HG03196 (cell line): ENCODE results near the gene LRGUK.

Experiments
- ATAC-seq: cut with Tn5 transposase; IDR thresholded peaks from one replicate; pipeline ENCODE4 v1.9.1; 2021; ENCODE audit not compliant: unreplicated experiment

LRGUK gene

DNA sequence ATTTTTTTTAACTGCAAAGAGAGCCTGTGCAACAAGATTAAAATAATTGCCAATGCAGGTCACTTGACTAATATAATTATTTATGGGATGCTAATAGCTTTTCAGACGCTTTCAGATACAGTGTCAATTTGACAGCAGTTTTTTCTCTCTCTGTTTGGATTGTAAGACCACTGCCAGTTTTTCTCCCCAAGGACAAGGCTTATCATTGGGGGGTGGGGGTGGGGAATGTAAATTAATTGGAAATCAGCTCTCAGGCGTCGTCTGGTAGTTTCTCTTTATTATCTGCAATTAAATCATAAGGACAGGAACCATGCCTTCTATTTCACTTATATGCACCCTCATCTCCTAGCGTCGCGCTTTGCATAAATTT, 559 bp upstream of the LRGUK start:
- ATAC-seq, result no peak

DNA sequence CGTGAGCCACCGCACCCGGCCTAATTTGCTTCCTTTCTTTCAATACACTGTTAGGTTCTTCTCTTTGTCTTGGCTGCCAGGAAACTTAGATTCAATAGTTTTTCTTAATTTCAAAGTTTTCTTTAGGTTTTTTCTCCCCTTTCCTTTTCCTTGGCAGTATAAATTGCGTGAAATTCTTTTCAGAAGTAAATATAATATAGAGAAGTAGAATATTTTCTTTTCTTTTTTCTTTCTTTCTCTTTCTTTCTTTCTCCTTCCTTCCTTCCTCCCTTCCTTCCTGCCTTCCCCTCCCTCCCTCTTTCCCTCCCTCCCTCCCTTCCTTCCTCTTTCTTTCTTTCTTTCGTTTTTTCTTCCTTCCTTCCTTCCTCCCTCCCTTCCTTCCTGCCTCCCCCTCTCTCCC, 1.7 kb downstream of the LRGUK start:
- ATAC-seq, result no peak

DNA sequence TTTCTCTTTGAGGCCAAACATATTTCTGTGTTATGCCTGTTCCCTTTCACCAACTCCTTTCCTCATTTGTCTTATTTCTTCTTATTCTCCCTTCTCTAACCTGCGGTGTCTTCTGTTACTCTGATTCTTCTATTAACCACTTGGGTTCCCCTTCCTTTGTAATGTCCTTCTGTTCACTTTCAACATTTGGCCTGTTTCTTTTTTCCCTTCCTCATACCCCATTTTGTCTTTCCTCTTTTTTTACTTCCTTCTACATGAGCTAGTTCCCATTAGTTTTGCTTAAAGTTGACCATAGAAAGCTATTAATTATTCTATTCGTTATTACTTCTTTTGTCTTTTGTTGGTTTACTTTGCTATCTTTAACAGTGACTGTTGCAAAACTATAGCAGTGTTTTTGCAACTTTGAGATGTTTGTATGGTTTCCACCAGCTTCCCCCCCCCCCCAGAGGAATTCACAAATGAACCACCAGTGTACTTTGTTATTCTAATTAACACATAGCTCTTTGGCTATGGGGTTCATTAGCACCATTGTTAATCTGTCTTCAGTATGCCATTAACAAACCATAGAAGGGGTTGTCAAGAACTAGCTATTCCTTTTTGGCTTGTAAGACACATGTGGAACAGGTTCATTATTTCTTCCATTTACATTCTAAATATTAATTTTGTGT, 2.9 kb downstream of the LRGUK start:
- no peak for ATAC-seq

DNA sequence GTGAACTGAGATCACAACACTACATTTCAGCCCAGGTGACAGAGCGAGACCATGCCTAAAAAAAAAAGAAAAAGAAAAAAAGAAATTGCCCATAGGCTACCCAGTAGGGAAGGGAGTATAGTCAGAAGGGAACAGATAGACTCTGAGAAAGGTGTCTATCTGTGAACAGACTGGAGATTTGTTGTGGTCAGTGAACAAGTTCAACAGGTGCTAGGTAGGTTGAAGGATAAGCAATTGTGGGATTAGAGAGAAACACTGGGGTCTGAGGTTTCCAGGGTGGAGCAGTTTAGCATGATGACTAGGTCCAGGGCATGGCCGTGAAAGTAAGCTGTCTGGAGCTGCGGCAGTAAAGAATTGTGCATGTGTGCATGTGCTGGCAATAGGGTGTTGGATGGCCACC, 6.9 kb downstream of the LRGUK start:
- no peak for ATAC-seq

DNA sequence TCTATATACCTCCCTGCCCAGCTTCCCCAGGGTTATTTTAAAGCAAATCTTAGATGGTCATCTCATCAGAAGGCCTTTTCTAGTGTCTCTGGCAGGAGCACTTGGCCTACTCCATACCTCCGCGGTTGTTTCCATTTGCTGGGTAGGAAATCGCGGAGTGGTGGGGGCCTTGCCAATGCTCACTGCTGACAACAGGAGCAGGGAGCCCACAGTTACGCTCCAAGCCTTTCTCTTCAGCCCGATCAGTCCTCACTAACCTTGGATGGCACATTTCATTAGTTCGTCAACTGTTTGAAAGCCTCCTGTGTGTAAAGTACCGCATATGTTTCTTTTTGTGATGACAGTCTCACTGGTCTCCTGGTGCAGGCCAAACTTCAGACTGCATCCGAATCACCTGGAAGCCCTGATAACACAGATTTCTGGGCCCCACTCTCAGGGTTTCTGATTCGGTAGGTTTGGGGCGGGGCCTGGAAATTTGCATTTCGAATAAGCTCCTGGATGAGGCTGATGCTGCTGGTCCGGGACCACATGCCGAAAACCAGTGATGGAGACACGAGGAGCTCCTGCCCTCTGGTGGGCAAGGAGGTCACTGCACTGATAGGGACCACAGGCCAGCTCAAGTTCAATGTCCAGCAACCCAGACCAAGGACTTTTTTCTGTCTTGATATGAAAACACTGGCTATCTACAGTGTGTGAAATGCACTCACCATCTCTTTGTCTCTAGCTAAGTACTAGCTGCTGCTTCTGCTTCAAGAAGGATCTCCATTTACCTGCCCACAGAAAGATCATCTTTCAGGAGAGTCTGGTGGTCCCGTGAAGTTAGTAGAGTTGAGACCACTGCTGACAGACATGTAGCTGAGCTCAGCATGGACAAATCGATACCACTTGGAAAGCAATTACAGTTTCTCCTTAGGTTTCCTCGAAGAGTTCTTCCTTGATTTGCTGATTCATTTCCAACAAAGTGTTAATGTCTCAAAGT, 14.0 kb downstream of the LRGUK start:
- ATAC-seq, result peak; percentile 76

DNA sequence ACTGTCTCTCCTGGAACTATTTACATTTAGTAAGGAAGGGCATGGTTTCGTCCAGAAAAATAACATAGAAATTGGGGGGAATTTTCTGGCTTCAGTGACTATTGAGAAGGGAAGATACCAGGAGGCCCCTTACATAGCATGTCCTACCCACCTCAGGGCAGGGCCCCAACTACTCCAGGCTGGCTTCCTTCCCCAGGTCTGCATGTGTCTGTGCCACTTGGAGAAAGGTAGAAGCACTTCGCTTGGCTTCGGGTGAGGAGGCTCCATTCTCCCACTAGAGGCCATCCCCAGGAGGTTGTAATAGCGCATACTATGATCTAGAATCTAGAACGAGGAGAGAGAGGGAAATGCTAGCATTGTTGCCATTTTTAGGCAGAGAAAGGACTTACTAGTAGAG, 14.7 kb downstream of the LRGUK start:
- ATAC-seq, result no peak

DNA sequence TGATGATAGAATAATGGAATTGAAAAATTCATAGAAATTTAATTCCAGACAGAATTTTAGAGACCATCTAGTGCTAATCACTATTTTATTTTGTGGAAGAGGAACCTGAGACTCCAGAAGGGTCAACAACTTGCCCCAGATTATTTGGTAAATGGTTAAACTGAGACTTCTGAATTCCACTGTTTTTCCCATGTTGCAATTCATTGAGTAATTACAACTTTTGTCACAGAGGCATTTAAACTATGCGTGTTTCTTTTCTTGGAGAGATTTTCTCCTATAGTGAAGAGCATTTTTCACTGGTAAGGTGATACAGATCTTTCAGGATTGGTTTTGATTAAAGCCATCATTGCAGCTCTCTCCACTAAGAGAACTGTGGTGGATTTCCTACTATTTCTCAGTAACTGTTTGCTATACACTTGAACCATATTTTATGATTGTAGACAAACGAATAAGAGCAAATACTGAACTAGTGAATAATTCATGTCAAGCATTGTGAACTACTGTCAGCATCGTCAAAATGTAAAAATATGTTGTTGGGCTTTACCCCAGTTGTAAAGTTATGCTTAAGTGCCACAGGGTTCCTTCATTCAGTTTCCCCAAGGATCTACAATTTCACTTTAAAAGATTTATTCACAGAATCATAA, 26.5 kb downstream of the LRGUK start:
- no peak for ATAC-seq

DNA sequence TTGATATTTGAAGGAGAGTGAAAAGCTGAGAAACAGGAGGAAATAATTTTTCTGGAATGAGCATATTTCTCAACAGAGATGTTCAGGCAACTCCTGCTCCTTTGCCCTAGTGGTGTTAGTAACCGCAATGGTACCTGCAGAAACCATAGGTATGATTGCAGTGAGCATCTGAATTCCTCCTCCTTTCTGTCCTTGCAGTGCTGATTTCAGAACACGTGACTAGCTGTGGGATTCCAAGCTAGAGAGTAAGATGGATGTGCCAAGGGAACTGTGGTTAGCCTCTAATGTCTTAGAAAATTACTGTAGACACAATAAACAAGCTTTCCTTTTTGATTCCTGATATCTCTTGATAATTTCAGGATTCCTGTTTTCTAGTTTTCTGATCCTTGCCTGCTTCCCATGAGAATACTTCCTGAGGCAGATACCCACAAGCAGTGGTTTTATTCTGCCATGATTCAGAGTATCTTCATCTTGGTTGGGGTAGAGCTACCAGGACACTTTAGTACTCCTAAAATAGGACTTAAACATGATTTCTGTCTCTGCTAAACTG, 27.5 kb downstream of the LRGUK start:
- ATAC-seq, result no peak

DNA sequence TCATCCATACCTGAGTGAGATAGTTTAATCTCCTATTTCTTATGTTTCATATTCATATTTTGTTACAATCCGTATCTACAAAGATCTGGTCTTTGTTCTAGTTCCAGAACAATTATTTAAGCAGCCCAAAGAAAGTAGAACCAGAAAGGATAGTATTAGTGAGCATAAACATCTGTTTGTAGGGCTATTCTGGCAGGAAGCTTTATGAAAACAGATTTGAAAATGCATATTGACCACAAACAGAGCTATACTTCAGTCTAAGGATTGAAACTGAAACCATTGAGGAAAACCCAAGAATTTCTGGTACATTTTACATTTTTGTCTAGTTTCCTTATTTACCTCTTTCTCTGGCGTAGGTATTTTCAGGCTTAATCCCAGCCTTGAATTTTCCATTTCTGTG, 28.1 kb downstream of the LRGUK start:
- ATAC-seq, result no peak

DNA sequence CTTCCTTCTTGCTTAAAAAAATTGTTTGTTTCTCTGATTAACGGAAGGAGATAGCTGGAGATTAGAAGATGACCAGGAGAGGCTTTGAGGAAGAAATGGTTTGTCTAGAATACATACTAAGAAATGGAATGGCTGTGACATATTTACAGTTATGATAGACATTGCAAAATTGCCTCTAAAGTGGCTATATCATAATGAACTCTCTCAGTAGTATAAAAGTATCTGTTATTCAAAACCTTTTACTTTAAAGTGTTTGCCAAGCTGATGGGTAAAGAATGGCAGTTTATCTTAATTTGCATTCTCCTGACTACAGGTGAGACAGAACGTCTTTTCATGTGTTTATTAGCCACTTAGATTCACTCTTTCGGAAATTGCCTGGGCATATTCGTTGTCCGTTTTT, 28.7 kb downstream of the LRGUK start:
- no peak for ATAC-seq

DNA sequence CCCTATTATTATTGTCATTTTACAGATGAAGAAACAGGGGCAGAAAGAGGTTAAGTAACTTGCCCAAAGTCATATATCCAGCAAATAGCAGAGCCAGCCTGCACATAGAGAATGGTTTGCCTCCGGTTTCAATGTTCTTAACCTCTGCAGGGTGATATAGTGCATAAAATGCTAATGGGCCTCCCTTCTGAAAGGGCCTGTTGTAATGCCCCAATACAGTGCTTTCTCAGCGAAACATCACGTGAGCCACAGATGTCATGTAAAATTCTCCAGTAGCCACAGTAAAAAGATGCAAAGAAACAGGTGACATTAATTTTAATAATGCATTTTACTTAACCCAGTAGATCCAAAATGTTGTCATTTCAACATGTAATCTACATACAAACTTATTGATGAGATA, 38.1 kb downstream of the LRGUK start:
- ATAC-seq, result no peak

DNA sequence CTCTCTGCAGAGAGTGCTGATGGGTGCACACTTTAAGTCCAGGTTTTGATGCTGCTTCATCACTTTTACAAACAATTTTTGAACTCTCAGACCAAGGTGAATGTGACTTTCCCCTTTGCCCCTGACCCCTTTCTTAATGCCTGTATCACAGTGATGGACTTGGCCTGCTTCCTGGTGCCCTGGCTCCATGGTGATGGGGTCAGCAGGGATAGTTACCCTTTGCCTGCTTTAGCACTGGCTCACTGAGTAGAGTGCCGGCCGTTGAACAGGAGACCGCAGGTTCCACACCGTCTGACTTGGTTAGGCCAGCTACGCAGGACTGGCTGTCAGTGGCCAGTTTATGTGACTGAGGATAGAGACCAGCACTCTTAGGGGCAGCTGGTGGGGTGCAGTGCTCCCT, 40.1 kb downstream of the LRGUK start:
- ATAC-seq, result no peak

DNA sequence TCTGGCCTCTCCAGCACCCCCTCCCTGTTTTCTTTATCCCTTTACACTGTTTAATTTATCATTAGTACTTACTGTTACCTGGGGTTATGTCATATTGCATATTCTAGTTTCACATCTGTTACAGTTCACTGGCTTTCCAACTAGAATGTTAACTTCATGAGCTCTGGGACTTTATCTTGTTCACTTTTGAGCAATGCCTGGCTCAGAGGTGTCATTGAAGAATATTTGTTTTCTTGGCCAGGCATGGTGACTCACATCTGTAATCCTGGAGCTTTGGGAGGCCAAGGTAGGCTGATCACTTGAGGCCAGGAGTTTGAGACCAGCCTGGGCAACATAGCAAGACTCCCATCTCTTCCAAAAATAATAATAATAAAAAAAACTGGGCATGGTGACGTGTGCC, 40.7 kb downstream of the LRGUK start:
- ATAC-seq, result no peak

DNA sequence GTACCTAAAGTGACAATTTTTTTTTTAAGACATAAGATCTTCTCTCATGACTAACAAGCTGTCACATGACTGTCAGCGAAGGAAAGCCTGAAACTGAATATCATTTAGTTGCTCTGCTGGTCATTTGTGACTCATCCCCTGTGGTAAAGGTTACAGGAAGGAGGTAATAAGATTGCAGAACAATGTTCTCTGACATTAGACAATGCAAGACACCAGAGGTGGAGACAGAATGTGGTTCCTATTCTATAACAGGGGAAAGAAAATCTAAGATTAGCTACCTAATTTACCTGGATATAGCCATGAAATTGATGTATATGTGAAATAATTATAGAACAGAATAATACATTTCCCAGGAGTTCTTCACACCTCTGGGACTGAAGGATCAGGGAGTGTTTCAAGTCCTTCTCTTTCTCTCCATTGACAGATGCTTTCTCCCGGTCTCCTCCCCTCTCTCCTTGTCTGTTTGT, 47.7 kb downstream of the LRGUK start:
- peak; percentile 97 for ATAC-seq

DNA sequence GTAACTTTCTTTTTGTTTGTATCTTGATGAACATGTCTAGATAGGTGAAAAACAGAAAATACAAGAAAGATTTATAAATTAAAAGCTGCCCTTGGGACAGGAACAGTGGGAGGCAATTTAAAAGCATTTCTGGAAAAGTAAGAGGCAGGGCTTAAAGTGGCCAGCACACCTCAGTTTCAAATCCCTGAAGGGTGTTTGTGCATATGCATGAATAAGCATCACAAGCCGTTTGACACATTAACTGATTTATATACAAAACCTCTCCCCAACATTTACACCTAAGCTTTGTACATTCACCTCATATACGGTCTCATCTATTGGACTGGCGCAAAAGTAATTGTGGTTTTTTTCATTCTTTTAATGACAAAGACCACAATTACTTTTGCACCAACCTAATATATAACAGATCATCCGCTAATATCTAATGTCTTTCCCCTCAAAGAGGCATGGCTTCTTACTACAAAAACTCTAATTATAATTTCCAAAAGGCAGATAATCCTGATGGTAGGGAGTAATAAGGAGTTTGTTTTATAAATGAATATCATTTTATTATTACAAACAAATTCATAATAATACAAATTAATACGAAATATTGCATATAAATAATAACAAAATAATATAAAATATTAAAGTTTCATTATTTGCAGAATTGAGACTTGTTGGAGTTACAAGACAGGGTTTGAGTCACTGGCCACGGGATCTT, 48.3 kb downstream of the LRGUK start:
- ATAC-seq, result no peak

DNA sequence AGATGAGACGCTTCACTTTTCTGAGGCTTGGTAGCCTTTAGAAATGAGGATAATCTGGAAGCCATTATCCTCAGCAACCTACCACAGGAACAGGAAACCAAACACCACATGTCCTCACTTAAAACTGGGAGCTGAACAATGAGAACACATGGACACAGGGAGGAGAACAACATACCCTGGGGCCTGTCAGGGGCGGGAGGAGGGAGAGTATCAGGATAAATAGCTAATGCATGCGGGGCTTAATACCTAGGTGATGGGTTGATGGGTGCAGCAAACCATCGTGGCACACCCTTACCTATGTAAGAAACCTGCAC, 48.9 kb downstream of the LRGUK start:
- no peak for ATAC-seq

DNA sequence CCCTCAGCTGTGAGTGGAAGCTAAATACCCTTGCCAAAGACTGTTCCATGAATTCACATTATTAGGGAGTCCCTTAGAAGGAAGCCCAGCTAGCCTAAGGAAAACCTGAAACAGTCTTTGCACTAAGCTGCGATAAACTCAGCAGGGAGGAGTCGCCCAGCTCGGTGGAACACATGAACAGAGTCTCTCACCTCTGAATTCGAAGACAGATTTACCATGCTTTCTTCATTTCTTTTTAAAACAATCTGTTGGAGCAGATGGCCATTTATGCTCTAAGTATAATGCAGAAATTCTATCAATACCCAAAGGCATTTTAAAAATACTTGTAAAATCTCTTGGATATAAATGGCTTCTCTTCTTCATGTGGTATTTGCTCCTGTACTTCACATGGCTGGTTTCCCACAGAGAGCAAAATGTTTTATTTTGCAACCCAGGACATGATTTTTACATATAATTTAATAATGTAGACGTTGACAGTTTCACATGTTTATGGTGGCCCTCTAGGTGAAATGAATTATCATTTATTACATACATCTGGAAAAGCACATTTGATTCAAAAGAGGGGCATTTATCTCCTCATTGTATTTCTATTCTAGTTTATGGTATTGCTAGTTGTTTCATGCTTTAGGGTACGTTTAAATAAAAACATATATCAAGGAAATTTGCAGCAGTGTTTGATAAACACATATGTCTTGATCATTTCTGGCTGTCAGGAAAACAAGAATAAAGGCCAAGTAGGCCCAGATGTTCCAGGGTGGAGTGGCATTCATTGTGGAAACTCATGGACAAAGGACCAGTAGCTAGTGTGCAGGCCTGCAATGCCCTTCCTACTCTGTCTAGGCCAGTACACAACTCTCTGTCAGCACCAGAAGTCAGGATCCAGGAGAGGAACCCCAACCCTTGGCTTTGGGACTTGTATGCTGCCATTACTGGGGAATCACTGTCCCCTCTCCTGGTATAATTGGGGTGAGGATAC, 52.2 kb downstream of the LRGUK start:
- ATAC-seq, result no peak

DNA sequence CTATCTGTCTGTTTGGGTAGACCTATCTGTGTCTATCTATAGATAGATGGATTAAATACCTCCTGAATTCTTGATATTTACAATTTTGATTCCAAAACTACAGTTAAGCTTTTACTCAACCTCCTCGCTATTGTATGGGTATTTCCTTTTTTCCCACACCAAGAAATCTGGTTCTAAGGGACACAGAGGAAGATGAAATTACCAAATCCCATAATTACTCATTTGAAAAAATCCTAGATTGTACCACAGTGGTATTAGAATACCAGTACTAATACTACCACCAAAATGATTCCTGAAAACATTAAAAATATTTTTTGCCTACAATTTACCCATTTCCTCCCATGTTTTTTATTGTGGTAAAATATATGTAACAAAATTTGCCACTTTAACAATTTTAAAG, 53.2 kb downstream of the LRGUK start:
- no peak for ATAC-seq

DNA sequence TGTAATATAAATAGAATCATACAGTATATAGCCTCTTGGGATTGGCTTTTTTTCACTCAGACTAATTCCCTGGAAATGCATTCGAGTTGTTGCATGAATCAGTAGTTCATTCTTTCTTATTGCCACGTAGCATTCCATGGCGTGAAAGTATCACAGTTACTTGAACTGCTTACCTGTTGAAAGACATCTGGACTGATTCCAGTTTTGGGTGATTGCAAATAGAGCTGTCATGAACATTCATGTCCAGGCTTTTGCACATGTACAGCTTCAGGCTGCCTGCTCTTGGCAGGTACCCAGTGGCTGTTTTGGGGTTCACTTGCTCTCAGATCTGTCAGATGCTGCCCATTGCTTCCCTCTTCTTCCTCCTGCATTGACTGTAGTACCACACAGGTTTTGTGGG, 54.9 kb downstream of the LRGUK start:
- no peak for ATAC-seq

DNA sequence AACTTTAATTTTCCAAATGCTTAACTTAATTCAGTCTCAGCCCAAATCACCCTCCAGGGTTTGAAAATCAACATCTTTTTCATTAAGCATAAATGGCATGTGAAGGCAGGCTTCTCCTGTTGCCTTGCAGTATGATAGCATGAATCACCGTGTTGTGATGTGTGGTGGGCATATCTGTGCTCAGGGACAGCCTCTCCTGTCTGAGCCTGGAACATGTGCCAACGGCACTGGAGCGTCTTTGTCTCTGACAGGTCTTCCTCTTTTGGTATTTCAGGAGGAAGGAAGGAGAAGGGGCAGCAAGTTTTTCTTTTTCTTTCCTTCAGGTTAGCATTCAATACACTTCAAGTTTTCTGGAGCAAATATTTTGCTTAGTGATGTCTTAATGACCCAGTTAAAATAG, 57.6 kb downstream of the LRGUK start:
- ATAC-seq, result no peak
